Measurements from ENCODE around the gene FSIP1.
A peak's percentile ranks its signal among the peaks of the same experiment; 100 is the strongest.

DNA sequence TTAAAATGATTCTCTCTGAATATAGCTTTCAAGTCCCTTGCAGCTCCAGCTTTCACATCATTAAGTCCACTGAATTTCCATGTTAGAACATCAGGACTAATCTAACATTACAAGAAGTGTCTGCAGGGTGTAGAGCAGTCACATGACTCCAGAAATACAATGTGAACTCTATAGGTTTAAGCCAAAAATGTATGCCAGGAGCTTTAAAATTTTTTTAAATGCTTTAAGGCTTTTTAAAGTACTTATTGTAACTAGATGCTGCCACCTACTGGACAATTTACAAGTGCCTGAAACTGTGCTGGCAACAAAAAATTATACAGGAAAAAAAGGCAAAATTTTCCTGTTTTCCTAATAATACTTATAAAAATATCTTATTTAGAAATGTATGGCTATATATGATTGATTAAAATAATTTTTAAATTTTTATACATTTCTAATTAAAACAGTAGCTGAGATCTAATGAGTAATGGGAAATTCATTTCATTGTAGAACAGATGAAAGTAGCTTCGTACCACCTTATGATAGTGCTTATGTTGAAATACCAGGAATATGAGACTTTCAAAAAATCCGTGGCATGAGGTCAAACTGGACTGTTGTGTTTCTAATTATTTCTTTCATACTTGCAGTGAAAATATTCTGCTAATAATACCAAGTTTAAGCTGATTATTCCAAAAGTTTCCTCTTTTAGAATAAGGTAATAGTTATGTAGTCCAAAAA, 25.7 kb downstream of the FSIP1 start:
- TF ChIP-seq POLR2A (IDR thresholded peaks at IDR 0.05) = no peak
- TF ChIP-seq, protein P1, sequence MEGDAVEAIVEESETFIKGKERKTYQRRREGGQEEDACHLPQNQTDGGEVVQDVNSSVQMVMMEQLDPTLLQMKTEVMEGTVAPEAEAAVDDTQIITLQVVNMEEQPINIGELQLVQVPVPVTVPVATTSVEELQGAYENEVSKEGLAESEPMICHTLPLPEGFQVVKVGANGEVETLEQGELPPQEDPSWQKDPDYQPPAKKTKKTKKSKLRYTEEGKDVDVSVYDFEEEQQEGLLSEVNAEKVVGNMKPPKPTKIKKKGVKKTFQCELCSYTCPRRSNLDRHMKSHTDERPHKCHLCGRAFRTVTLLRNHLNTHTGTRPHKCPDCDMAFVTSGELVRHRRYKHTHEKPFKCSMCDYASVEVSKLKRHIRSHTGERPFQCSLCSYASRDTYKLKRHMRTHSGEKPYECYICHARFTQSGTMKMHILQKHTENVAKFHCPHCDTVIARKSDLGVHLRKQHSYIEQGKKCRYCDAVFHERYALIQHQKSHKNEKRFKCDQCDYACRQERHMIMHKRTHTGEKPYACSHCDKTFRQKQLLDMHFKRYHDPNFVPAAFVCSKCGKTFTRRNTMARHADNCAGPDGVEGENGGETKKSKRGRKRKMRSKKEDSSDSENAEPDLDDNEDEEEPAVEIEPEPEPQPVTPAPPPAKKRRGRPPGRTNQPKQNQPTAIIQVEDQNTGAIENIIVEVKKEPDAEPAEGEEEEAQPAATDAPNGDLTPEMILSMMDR (IDR thresholded peaks at IDR 0.05) = peak; percentile 81 to 95 (median 84)
